HG03039 (cell line): ENCODE data around the gene PORCN.
"Not testable (repeated sequence)": the region's sequence is repeated elsewhere in the genome, so short reads cannot be mapped to it uniquely, and the experiment has no call there.

ENCODE experiments used
- ATAC-seq: cut with Tn5 transposase; IDR thresholded peaks from one replicate; pipeline ENCODE4 v1.9.1; 2021; ENCODE audit warnings: mild to moderate bottlenecking, moderate library complexity; ENCODE audit not compliant: unreplicated experiment

Gene PORCN

DNA sequence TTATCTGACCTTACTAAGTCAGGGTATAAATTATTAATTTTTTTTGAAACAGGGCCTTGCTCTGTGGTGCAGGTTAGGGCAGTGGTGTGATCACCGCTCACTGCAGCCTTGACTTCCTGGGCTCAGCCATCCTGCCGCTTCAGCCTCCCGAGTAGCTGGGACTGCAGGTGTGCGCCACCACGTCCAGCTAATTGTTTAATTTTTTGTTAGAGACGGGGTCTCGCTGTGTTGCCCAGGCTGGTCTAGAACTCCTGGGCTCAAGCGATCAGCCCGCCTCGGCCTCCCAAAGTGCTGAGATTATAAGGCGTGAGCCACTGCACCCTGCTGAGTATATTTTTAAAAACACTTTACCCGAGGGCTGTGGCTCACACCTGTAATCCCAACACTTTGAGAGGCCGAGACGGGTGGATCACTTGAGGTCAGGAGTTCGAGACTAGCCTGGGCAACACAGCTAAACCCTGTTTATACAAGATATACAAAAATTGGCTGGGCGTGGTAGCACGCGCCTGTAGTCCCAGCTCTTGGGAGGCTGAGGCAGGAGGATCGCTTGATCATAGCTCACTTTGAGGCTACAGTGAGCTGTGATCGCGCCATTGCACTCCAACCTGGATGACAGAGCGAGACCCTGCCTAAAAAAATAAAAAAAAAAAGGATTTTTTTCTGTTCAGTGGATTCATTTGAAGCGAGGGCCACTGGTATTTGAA, 30.0 kb downstream of the PORCN start:
- no peak for ATAC-seq

DNA sequence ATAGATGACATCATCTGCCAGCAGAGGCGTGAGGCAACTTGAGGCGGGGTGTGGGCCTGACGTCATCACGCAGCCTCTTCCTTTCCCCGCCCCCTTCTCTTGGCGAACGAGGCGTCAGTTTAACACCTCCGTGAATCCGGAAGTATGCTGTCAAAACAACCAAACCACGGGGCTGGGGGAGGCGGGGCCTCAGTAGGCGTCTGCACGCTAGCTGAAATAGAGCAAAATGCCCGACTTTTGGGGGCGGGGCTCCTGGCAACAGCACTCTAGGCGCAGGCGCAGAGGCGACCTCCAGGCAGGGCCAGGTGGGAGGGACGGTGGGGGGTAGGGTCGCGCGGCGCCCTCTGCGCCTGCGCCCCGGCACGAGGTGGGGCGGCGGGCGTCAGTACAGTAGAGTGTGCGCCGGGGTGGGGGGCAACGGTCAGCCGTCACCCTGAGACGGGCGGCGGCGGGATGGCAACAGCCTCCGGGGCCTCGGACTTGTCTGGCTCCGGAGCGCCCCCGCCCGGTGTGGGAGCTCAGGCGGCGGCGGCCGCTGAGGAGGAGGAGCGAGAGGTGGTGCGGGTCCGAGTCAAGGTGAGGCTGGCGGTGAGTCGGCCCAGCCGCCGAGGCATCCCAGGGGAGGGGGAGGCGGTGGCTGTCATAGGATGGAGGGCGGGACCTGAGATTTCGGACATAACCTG, 30.7 kb downstream of the PORCN start, which contains the start of gene TBC1D25:
TSS of gene TBC1D25 (plus strand) at position 370 of the 683 bp plus-strand sequence. CDS start at position 454, 84 bp downstream.
- peak; percentile 67 for ATAC-seq

DNA sequence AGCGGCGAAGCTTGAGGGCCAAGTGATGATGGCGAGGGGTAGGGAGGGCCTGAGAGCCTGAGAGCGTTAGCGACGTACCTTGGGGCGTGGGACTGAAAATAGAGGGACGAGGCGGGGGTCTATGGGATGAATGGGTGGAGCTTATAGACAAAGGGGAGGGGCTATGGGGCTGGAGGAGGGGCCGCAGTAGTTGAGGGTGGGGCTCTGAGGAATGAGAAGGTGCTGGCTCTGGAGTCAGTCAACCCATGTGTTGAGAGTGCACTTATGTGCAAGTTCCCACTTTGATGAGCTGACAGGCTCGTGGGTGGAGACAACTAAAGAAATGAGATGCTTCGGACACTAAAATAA, 31.2 kb downstream of the PORCN start:
- ATAC-seq = peak; percentile 25

DNA sequence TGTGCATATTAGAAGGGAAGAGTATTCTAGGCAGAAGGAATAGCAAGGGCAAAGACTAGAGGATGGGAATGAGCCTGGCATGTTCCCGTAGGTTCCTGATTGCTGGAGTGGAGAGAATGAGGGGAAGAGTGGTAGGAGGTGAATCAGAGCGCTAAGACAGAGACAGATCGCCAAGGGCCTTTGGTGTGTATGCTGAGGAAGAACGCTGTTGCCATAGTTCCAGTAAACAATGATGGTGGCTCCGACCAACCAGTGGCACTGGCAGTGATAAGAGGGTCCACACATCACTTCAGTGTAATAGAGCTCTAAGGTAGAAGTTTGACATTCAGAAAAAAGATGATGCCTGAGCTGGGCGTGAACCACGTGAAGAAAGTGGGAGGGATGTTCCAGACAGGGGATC, 31.7 kb downstream of the PORCN start:
- no peak for ATAC-seq

DNA sequence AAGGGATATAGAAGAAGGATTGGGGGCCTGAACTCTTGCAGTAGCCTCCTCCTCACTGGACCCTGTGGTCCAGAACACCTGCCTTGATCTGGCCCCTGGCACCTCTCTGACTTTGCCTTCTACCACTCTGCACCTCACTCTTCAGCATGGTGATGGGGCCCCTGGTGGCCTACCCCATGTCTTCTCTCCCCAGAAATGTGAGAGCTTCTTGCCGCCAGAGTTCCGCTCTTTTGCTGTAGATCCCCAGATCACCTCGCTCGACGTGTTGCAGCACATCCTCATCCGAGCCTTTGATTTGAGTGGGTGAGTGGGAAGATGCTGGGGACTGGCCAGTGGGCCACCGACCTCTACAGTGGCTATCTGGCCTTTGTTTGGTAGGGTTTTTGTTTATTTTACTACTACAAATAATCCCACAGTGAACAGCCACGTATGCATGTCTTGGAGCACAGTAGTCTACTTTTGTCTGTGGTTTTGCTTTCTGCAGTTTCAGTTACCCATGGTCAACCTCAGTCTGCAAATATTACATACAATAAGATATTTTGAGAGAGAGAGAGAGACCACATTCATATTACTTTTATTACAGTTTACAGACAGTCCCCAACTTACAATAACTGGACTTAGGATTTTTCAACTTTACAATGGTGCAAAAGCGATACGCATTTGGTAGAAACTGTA, 32.5 kb downstream of the PORCN start:
- ATAC-seq = no peak

DNA sequence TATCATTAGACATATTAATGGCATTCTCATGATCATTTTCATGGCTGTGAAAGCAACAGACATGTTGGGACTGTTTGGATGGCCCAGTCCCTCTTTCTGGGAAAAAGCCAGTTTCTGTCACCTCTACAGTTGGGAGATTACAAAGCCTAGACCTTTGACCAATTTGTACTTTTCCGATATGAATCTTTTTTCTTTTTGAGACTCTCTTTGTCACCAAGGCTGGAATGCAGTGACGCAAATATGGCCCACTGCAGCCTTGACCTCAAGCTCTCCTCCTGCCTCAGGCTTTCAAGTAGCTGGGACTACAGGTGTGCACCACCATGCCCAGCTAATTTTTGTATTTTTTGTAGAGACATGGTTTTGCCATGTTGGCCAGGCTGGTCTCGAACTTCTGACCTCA, 40.1 kb downstream of the PORCN start:
- no peak for ATAC-seq

DNA sequence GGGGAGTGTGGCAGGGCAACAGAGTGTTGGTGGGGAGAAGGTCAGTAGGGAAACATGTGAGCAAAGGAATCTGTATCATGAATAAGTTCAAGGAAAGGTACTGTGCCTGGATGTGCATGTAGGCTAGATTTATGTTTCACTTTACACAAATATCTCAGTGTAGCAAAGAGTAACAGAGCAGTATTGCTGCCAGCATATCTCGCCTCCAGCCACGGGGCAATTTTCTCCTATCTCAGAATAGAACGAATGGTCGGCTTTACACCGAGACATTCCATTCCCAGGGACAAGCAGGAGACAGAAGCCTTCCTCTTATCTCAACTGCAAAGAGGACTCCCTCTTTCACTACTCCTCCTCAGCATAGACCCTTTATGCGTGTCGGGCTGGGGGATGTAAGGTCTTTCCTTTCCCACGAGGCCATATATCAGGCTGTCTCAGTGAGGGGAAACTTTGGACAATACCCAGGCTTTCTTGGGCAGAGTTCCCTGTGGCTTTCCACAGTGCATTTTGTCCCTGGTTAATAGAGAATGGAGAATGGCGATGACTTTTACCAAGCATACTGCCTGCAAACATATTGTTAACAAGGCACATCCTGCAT, 47.0 kb downstream of the PORCN start:
- ATAC-seq = not testable (repeated sequence)

DNA sequence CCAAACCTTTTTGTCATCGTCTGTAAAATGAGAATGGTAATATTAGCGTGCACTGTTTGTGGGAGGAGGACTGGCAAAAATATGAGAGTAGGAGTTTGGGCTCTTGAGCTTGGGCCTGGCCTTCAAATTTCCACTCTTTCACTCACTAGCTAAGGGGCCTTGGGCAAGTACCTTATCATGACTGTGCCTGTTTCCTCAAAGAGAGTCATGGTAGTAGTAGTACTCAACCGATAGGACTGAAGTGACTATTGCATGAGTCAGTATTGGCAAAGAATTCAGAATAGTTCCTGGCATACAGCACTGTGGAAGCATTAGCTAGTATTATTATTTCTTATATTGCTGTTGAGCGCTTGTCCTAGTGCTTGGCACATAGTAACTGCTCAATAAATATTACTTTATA, 49.5 kb downstream of the PORCN start:
- ATAC-seq = no peak

DNA sequence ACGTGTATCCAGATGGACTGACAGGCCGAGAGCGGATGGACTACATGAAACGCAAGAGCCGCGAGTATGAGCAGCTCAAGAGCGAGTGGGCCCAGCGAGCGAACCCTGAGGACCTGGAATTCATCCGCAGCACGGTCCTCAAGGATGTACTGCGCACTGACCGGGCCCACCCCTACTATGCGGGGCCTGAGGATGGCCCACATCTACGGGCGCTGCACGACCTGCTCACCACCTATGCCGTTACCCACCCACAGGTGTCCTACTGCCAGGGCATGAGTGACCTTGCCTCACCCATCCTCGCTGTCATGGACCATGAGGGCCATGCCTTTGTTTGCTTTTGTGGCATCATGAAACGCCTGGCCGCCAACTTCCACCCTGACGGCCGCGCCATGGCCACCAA, 50.8 kb downstream of the PORCN start:
- no peak for ATAC-seq

DNA sequence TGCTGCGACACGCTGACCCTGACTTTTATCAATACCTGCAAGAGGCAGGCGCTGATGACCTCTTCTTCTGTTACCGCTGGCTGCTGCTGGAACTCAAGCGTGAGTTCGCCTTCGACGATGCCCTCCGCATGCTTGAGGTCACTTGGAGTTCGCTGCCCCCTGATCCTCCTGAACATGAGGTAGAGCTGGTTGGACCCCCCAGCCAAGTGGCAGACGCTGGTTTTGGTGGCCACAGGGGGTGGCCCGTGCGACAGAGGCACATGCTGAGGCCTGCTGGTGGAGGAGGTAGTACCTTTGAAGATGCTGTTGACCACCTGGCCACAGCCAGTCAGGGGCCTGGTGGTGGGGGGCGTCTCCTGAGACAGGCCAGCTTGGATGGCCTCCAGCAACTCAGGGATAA, 51.3 kb downstream of the PORCN start:
- ATAC-seq = no peak

DNA sequence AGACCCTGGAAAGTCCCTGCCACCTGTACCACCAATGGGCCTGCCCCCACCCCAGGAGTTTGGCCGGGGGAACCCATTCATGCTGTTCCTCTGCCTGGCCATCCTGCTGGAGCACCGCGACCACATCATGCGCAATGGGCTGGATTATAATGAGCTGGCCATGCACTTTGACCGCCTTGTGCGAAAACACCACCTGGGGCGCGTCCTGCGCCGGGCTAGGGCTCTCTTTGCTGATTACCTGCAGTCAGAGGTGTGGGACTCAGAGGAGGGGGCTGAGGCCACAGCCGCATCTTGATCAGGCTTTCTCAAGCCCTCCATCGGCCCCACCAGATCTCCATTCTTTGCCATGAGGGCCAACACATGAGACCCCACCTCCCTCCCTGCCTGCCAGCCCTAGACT, 51.9 kb downstream of the PORCN start:
- ATAC-seq = no peak

DNA sequence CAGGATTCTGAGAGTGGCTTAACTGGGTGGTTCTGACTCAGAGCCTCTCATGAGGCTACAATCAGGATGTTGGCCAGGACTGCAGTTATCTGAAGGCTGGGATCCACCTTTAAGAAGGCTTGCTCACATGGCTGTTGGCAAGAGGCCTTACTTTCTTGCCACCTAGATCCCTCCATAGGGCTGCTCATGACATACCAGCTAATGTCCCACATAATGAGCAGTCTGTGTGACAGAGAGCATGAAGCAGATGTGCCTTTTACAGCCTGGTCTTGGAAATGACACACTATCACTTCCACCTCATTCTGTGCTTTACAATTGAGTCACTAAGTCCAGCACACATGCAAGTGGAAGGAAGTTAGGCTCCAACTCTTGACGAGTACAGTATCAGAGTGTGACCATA, 61.2 kb downstream of the PORCN start:
- ATAC-seq = no peak
